HepG2 (cell line): ENCODE measurements around the gene P3H3. TPM values are rescaled to one million over a fixed set of nuclear protein-coding genes. Genes with fewer than 3 reads are reported as not detected.

Source experiments
- ATAC-seq: fragments of 200-7000 bp; cut with Tn5 transposase; 3 replicates; pipeline ENCODE4 v1.9.1; 2020; ENCODE audit warnings: mild to moderate bottlenecking, moderate library complexity
- BruUV-seq: library from RNA; stranded (reverse); fragments of 400-500 nt; replicated peaks from 2 replicates; lab custom pipeline; 2021; lab: Mats Ljungman, UMichigan
- CTCF ChIA-PET: fragments of 300-600 bp; formaldehyde crosslinking; extraction: SDS; loops from one replicate; lab custom pipeline; 2021; ENCODE audit warnings: low total read pairs, inconsistent platforms, low intra/inter-chr PET ratio; lab: Yijun Ruan, JAX
- POLR2A ChIA-PET: fragments of 350-600 bp; sonication (Branson Sonifier 250); formaldehyde crosslinking; loops from one replicate; lab custom pipeline; 2020; ENCODE audit warnings: antibody characterized with exemption, inconsistent platforms; lab: Yijun Ruan, JAX
- DNase-seq: peaks from one replicate; pipeline ENCODE4 v3.0.0-alpha.2; 2015; ENCODE audit warnings: low spot score
- FAIRE-seq: peaks from 3 replicates; lab custom pipeline; 2011; peaks lifted over from hg19 to GRCh38; lab: Jason Lieb, UNC
- H2AFZ ChIP-seq: one replicate; pipeline ENCODE4 v1.6.1; 2011; ENCODE audit warnings: low read length, inconsistent platforms
- H3K27ac ChIP-seq: fragments of 300-600 bp; 3 replicates; pipeline ENCODE4 v1.8.0; 2011; ENCODE audit warnings: mixed run types, mild to moderate bottlenecking, mixed read lengths, low read length, inconsistent platforms; ENCODE audit not compliant: insufficient read depth; ENCODE audit errors: extremely low read length
- H3K27me3 ChIP-seq, 2 experiments: fragments of 200-600 bp in 1 of 2; 2 replicates in 1 of 2; 3 replicates in 1 of 2; pipeline versions ENCODE4 v1.6.0 to v1.8.0; 2011; ENCODE audit warnings: low read length in 2 of 2, mild to moderate bottlenecking in 2 of 2, moderate library complexity in 2 of 2, inconsistent platforms in 1 of 2; ENCODE audit not compliant: insufficient read depth in 2 of 2, control insufficient read depth in 1 of 2
- H3K36me3 ChIP-seq, 2 experiments: fragments of 200-600 bp in 1 of 2; replicated peaks in 1 of 2; 2 replicates in 1 of 2; 3 replicates in 1 of 2; pipeline versions ENCODE4 v1.5.1 to v1.8.0; 2011; ENCODE audit warnings: low read length in 2 of 2, inconsistent platforms in 1 of 2; ENCODE audit not compliant: insufficient read depth in 2 of 2, control insufficient read depth in 1 of 2
- H3K4me1 ChIP-seq: 2 replicates; pipeline ENCODE4 v1.5.1; 2012; ENCODE audit warnings: low read length, inconsistent platforms; ENCODE audit not compliant: insufficient read depth
- H3K4me2 ChIP-seq: 2 replicates; pipeline ENCODE4 v1.6.0; 2011; ENCODE audit warnings: low read depth, low read length, inconsistent platforms
- H3K4me3 ChIP-seq, 3 experiments: fragments of 200-600 bp in 1 of 3; sonication (generic), shearing (Covaris generic) in 1 of 3; replicated peaks in 1 of 3; 2 replicates each; pipeline ENCODE4 v1.5.1; 2011 to 2016; ENCODE audit warnings: low read length in 3 of 3, inconsistent platforms in 2 of 3, low read depth in 2 of 3, mild to moderate bottlenecking in 2 of 3, control low read depth in 1 of 3, mixed read lengths in 1 of 3; ENCODE audit not compliant: insufficient read depth in 1 of 3
- H3K79me2 ChIP-seq: one replicate; pipeline ENCODE4 v1.6.1; 2011; ENCODE audit warnings: low read length, inconsistent platforms; ENCODE audit not compliant: insufficient read depth
- H3K9ac ChIP-seq: 2 replicates; pipeline ENCODE4 v1.6.0; 2011; ENCODE audit warnings: mild to moderate bottlenecking, low read depth, low read length, inconsistent platforms; ENCODE audit not compliant: insufficient read depth
- H3K9me3 ChIP-seq: 2 replicates; pipeline ENCODE4 v1.5.1; 2012; ENCODE audit warnings: mild to moderate bottlenecking, low read length
- H4K20me1 ChIP-seq: 2 replicates; pipeline ENCODE4 v1.6.0; 2011; ENCODE audit warnings: inconsistent platforms, mild to moderate bottlenecking, low read length, moderate library complexity; ENCODE audit not compliant: insufficient read depth
- KDM6A ChIP-seq: IDR thresholded peaks from 2 replicates; pipeline ENCODE4 v1.6.1; 2016; ENCODE audit warnings: low read depth
- PITX1 ChIP-seq: sonication (generic); formaldehyde crosslinking; IDR thresholded peaks from 2 replicates; pipeline ENCODE4 v1.5.1; 2020; ENCODE audit warnings: mild to moderate bottlenecking, missing genetic modification reagents
- RELA ChIP-seq: sonication (generic); formaldehyde crosslinking; IDR thresholded peaks from 2 replicates; pipeline ENCODE4 v1.4.0; 2020; ENCODE audit warnings: missing genetic modification reagents
- SNAPC4 ChIP-seq: sonication (generic); formaldehyde crosslinking; IDR thresholded peaks from 2 replicates; pipeline ENCODE4 v1.4.0; 2020; ENCODE audit warnings: mild to moderate bottlenecking, missing genetic modification reagents
- SPEN ChIP-seq: sonication (generic); formaldehyde crosslinking; IDR thresholded peaks from 2 replicates; pipeline ENCODE4 v1.5.1; 2020; ENCODE audit warnings: low read depth, mild to moderate bottlenecking, missing genetic modification reagents
- STAG1 ChIP-seq: sonication (generic); formaldehyde crosslinking; IDR thresholded peaks from 2 replicates; pipeline ENCODE4 v1.4.0; 2020; ENCODE audit warnings: missing genetic modification reagents
- YEATS4 ChIP-seq: sonication (generic); formaldehyde crosslinking; IDR thresholded peaks from 2 replicates; pipeline ENCODE4 v1.4.0; 2020; ENCODE audit warnings: missing genetic modification reagents, borderline replicate concordance
- ZNF614 ChIP-seq: IDR thresholded peaks from 2 replicates; pipeline ENCODE4 v1.6.1; 2018; ENCODE audit warnings: missing biosample characterization, missing genetic modification reagents, inconsistent platforms, borderline replicate concordance
- ZNF784 ChIP-seq: sonication (generic); formaldehyde crosslinking; IDR thresholded peaks from 2 replicates; pipeline ENCODE4 v1.5.1; 2020; ENCODE audit warnings: missing genetic modification reagents, mild to moderate bottlenecking, borderline replicate concordance
- ZSCAN12 ChIP-seq: sonication (generic); formaldehyde crosslinking; IDR thresholded peaks from 2 replicates; pipeline ENCODE4 v1.9.0; 2021; ENCODE audit warnings: mild to moderate bottlenecking, missing genetic modification reagents
- WGBS: methylation state at CpG from one replicate; pipeline ENCODE4 v1.1.6; 2017; ENCODE audit warnings: low lambda C conversion rate; 5-methylcytosine and 5-hydroxymethylcytosine counted together
- in situ Hi-C: cut with HindIII; loops from 2 replicates; pipeline ENCODE4 v1.10.0; 2017; ENCODE audit warnings: low pct_unique_long_range_greater_than_20kb; ENCODE audit not compliant: extremely low pct_ligation_motif_present
- intact Hi-C: fragments of 100-400 bp; cut with micrococcal nuclease; formaldehyde crosslinking; loops from one replicate; pipeline ENCODE4 v1.10.0; 2022; ENCODE audit not compliant: unreplicated experiment
- polyA plus RNA-seq, 8 experiments: library from polyadenylated mRNA; depleted of rRNA in 3 of 8; stranded (reverse) in 7 of 8; unstranded in 1 of 8; fragments of >200 nt; fragmentation: Illumina TruSeq in 4 of 8; extraction: Trizol in 4 of 8; gene quantifications; 2 replicates each; pipeline versions ENCODE4 v1.2.1 to v1.2.3, GENCODE V29; 2011 to 2016; ENCODE audit warnings: low read depth in 4 of 8, missing spikeins in 1 of 8, mixed read lengths in 1 of 8; ENCODE audit not compliant: insufficient read depth in 1 of 8
- total RNA-seq, 5 experiments: library from RNA; depleted of rRNA; stranded (reverse); fragments of >200 nt; fragmentation: Illumina TruSeq; extraction: Trizol; gene quantifications; 2 replicates each; pipeline ENCODE4 v1.2.3, GENCODE V29; 2016; ENCODE audit warnings: low read depth in 1 of 5
- TF ChIP-seq, protein P1 (sequence below), 2 experiments: sonication (generic) in 1 of 2; formaldehyde crosslinking in 1 of 2; IDR thresholded peaks; 2 replicates each; pipeline versions ENCODE4 v1.6.1 to v1.9.0; 2014 to 2022; ENCODE audit warnings: antibody characterized with exemption in 1 of 2, borderline replicate concordance in 1 of 2, inconsistent platforms in 1 of 2, low read depth in 1 of 2, missing genetic modification reagents in 1 of 2
- TF ChIP-seq, protein P2 (sequence below): sonication (generic); formaldehyde crosslinking; IDR thresholded peaks from 2 replicates; pipeline ENCODE4 v1.4.0; 2020; ENCODE audit warnings: low read depth, mild to moderate bottlenecking, missing genetic modification reagents

P3H3 gene
- total and polyA plus RNA-seq, 2 of the 13 experiments (the other 11 are each of a cell fraction or from before 2014, with no cell fraction given), result 20.1 to 20.5 TPM

- H3K4me3 ChIP-seq, result no peak overlapping the region
- in situ Hi-C loops, result no loop called here
- no peaks in the 10 kb centered on the region for H3K9me3 ChIP-seq
- FAIRE-seq (no peak), DNase-seq (no peak), ATAC-seq (no peak)
- H3K4me2 ChIP-seq, result no peak overlapping the region
- H4K20me1 ChIP-seq, result no peaks in the 10 kb centered on the region
- ChIA-PET CTCF (no interaction called here), POLR2A (no interaction called here)
- no peak overlapping the region for H2AFZ ChIP-seq
- H3K79me2 ChIP-seq, result no peaks in the 10 kb centered on the region
- H3K4me1 ChIP-seq, result peaks cover 8% of the 10 kb centered on the region; the same call in 1 of the 2 replicates
- WGBS, result 67% methylated on average over 10 of the region's 10 CpGs
- H3K27me3 ChIP-seq, result 0 out of 5 replicates have a peak, but pooled peaks cover 0 to 4% of the 10 kb centered on the region in 2 experiments
- H3K36me3 ChIP-seq, result no peaks in the 10 kb centered on the region
- no TSS peak for BruUV-seq
- intact Hi-C loops, result no loop called here
- H3K9ac ChIP-seq, result no peak overlapping the region
- H3K27ac ChIP-seq, result no peak overlapping the region
- TF ChIP-seq STAG1 (CRISPR knock-in tag) (no peak), SNAPC4 (no peak), ZSCAN12 (CRISPR knock-in tag) (no peak), ZNF784 (no peak), KDM6A (CRISPR knock-in tag) (no peak), PITX1 (CRISPR knock-in tag) (no peak), ZNF614 (CRISPR knock-in tag) (no peak), SPEN (CRISPR knock-in tag) (no peak), YEATS4 (CRISPR knock-in tag) (no peak), RELA (CRISPR knock-in tag) (no peak)
- TF ChIP-seq, protein P1, sequence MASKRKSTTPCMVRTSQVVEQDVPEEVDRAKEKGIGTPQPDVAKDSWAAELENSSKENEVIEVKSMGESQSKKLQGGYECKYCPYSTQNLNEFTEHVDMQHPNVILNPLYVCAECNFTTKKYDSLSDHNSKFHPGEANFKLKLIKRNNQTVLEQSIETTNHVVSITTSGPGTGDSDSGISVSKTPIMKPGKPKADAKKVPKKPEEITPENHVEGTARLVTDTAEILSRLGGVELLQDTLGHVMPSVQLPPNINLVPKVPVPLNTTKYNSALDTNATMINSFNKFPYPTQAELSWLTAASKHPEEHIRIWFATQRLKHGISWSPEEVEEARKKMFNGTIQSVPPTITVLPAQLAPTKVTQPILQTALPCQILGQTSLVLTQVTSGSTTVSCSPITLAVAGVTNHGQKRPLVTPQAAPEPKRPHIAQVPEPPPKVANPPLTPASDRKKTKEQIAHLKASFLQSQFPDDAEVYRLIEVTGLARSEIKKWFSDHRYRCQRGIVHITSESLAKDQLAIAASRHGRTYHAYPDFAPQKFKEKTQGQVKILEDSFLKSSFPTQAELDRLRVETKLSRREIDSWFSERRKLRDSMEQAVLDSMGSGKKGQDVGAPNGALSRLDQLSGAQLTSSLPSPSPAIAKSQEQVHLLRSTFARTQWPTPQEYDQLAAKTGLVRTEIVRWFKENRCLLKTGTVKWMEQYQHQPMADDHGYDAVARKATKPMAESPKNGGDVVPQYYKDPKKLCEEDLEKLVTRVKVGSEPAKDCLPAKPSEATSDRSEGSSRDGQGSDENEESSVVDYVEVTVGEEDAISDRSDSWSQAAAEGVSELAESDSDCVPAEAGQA (IDR thresholded peaks at IDR 0.05; ENCODE audit: low read depth), result no peak
- TF ChIP-seq, protein P1 (CRISPR knock-in tag; IDR thresholded peaks at IDR 0.05; ENCODE audit: borderline replicate concordance), result no peak
- TF ChIP-seq, protein P2, sequence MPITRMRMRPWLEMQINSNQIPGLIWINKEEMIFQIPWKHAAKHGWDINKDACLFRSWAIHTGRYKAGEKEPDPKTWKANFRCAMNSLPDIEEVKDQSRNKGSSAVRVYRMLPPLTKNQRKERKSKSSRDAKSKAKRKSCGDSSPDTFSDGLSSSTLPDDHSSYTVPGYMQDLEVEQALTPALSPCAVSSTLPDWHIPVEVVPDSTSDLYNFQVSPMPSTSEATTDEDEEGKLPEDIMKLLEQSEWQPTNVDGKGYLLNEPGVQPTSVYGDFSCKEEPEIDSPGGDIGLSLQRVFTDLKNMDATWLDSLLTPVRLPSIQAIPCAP, result no peak
Measured at GRCh38 chr12:6809056-6809455, 19.2 kb upstream of the P3H3 start.
